CD4-positive, alpha-beta memory T cell (primary cell): ENCODE data around the gene B4GALT1. TPM values are rescaled to one million over a fixed set of nuclear protein-coding genes. Genes with fewer than 3 reads are reported as not detected.

ENCODE experiments used
- CTCF ChIA-PET: fragments of 350-600 bp; sonication (Branson Sonifier 250); formaldehyde crosslinking; loops from one replicate; lab custom pipeline; 2021; ENCODE audit warnings: inconsistent platforms; ENCODE audit not compliant: partially characterized antibody; lab: Charles Lee
- POLR2A ChIA-PET: fragments of 350-600 bp; sonication (Branson Sonifier 250); formaldehyde crosslinking; loops from one replicate; lab custom pipeline; 2021; ENCODE audit not compliant: partially characterized antibody; lab: Charles Lee
- DNase-seq, 5 donors: peaks; one replicate each; pipeline versions ENCODE4 v3.0.0 to v3.0.0-alpha.2; 2020 to 2022; ENCODE audit warnings: mixed read lengths in 1 of 5
- H3K27ac ChIP-seq: one replicate; pipeline ENCODE4 v1.7.0; 2013; ENCODE audit warnings: low read depth, low read length
- H3K27me3 ChIP-seq: 2 replicates; pipeline ENCODE4 v1.7.0; 2013; ENCODE audit warnings: mild to moderate bottlenecking, low read length, moderate library complexity; ENCODE audit not compliant: insufficient read depth
- H3K36me3 ChIP-seq: 2 replicates; pipeline ENCODE4 v1.7.0; 2013; ENCODE audit warnings: mild to moderate bottlenecking, low read length, moderate library complexity; ENCODE audit not compliant: insufficient read depth
- H3K4me1 ChIP-seq: 2 replicates; pipeline ENCODE4 v1.7.0; 2013; ENCODE audit warnings: mild to moderate bottlenecking, low read length, moderate library complexity; ENCODE audit not compliant: insufficient read depth
- H3K4me3 ChIP-seq, 2 donors: one replicate each; pipeline ENCODE4 v1.7.0; 2013; ENCODE audit warnings: low read length in 2 of 2, mild to moderate bottlenecking in 1 of 2
- H3K9me3 ChIP-seq, 2 donors: one replicate each; pipeline ENCODE4 v1.7.0; 2013; ENCODE audit warnings: low read length in 2 of 2, control low read depth in 1 of 2; ENCODE audit not compliant: control insufficient read depth in 1 of 2
- H3K27ac Mint-ChIP-seq, 7 donors: one replicate each; pipeline ENCODE4 v1.8.0; 2020 to 2021; ENCODE audit warnings: mixed read lengths in 7 of 7, mild to moderate bottlenecking in 6 of 7, inconsistent platforms in 3 of 7, moderate library complexity in 3 of 7
- H3K27me3 Mint-ChIP-seq, 2 donors: one replicate each; pipeline ENCODE4 v1.8.0; 2020 to 2021; ENCODE audit warnings: mixed read lengths in 2 of 2
- H3K36me3 Mint-ChIP-seq, 2 donors: one replicate each; pipeline ENCODE4 v1.8.0; 2020 to 2021; ENCODE audit warnings: mixed read lengths in 2 of 2, inconsistent platforms in 1 of 2, mild to moderate bottlenecking in 1 of 2
- H3K4me1 Mint-ChIP-seq, 4 donors: one replicate each; pipeline ENCODE4 v1.8.0; 2020 to 2021; ENCODE audit warnings: mixed read lengths in 4 of 4, mild to moderate bottlenecking in 1 of 4
- H3K4me3 Mint-ChIP-seq, 8 donors: one replicate each; pipeline ENCODE4 v1.8.0; 2020 to 2021; ENCODE audit warnings: mixed read lengths in 8 of 8, mild to moderate bottlenecking in 7 of 8, moderate library complexity in 6 of 8, inconsistent platforms in 3 of 8
- H3K9me3 Mint-ChIP-seq, 8 donors: one replicate each; pipeline ENCODE4 v1.8.0; 2020 to 2021; ENCODE audit warnings: mixed read lengths in 8 of 8, mild to moderate bottlenecking in 5 of 8, inconsistent platforms in 3 of 8, moderate library complexity in 1 of 8
- intact Hi-C: fragments of 100-400 bp; cut with micrococcal nuclease; formaldehyde crosslinking; loops from one replicate; pipeline ENCODE4 v1.15.1; 2023
- polyA plus RNA-seq, 2 donors: library from polyadenylated mRNA; unstranded; fragments of 300-500 nt; fragmentation: Illumina TruSeq; gene quantifications; one replicate each; pipeline ENCODE4 v1.2.3, GENCODE V29; 2021
- total RNA-seq, 2 experiments: library from RNA; stranded (reverse); gene quantifications; one replicate each; pipeline ENCODE4 v1.2.3, GENCODE V29; 2021

B4GALT1 gene
- total and polyA plus RNA-seq, 4 experiments from 2014 or later, result 16.6 to 56.0 (median 43.1) TPM

DNA sequence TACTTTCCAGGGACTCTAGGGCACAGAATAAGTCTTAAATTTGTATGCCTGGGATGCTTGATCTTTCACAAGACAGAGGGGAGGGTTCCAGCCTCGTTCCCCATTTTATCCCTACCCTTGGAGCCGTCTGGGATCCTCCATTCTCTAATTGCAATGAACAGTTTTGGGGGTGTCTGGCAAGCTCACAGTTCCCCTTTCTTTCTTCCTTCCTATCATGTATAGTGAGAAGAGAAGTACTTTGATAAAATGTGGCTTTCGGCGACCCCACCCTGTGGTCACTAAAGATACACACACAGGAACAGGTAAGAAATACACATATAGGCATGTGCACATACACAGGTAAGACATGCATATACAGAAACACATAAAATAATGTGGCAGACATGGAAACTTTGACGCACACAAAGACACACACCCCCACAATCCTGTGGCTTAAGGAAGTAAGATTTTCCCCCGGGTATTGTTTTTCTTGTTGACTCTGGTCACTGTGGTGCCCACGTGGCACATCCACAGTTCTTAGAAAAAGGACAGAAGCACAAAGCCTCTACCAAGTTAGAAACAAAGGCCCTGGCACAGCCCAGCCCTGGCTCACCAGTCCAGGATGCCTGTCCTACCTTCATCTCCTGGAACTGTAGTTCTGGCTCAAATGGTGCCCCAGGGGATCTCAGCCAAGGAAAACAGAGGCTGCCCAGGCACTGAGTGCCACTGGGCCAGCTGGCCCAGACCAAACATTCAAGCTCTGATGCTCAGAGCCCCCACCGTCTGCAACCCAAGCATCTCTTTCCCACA is 84.4 kb downstream of the B4GALT1 start:
- intact Hi-C loops, result no loop called here
- peak in 2 of 5 donors; percentile 17 to 20 for DNase-seq
- Histone ChIP-seq H3K27me3 (no peaks in the 10 kb centered on the region), H3K4me3 (no peak overlapping the region), H3K27ac (no peak overlapping the region), H3K9me3 (no peaks in the 10 kb centered on the region), H3K4me1 (peaks cover 28% of the 10 kb centered on the region), H3K36me3 (no peaks in the 10 kb centered on the region)
- Mint-ChIP-seq H3K27ac (peak overlapping the region; percentile 18 to 87 (median 62)), H3K4me3 (peak overlapping the region; percentile 38 to 86 (median 65)), H3K9me3 (peaks cover 0 to 4% (median 0%) of the 10 kb centered on the region in 8 donors), H3K4me1 (peaks cover 11 to 33% (median 19%) of the 10 kb centered on the region in 4 donors), H3K36me3 (no peaks in the 10 kb centered on the region), H3K27me3 (peaks cover 0 to 2% of the 10 kb centered on the region in 2 donors)
- POLR2A ChIA-PET, result interaction anchor here (0.8 to 1.8 kb wide), 3 partner anchors 77 to 144 kb away, joined by 3 to 8 read pairs (median 4); partner anchors contain the start of gene B4GALT1
- CTCF ChIA-PET, result interaction anchor here (0.6 to 3.7 kb wide), 8 partner anchors 30 to 204 kb away, joined by 3 to 28 read pairs (median 5); partner anchors contain the start of gene B4GALT1

DNA sequence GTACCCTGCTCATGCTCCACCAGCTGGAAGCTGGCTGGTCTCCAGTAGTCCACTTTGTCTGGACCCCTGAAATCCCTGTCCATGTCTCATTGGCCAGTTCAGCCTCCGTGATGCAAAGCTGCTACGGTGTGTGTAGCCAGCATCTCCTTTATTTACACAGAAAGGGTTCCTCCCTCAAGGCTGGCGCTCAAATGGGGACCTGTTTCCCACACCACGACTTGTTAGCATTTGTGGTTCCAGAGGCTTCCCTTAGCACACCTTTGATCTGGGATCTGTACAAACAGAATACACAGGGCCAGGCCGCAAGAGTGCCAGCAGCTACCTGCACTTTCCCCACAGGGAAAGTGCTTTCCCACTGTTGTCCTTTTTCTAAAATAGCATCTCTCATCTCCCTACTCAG is 85.0 kb downstream of the B4GALT1 start:
- CTCF ChIA-PET, result interaction anchor here (0.6 to 3.7 kb wide), 7 partner anchors 30 to 204 kb away, joined by 3 to 28 read pairs (median 5); partner anchors contain the start of gene B4GALT1

DNA sequence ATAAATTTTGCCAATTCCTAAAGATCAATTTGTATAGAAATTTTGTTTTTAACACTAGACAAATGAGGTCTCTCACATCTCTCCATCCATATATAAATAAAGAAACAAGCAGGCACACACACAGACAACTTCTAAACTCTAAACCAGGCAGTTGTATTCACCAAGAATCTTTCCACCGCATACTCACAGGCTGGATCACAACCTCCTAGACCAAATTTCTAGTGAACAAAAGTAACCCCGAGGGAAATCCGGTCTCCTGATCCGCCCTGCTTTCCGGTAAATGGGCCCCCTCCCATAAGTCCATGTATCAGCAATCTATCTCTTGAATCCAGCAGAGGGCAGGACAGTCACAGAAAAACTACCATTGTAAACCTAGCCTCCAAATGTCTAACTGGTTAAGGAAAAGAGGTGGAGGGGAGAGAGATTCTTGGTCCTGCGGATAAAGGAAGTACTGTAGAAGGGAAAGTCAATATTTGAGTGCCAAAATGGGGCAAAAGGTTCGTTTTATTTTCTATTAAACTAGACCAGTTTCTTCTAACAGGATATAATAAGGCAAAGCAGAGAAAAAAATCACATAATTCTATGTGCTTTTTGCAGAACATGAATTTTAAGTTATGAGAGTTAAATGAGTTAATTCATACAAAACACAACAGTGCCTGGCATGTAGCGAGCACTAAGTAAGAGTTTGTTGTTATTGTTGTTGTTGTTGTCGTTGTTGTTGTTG is 85.8 kb downstream of the B4GALT1 start:
- peaks cover 37% of the 10 kb centered on the region for H3K4me1 ChIP-seq
- H3K4me1 Mint-ChIP-seq, result peaks cover 19 to 39% (median 27%) of the 10 kb centered on the region in 4 donors
- H3K36me3 ChIP-seq, result no peaks in the 10 kb centered on the region
- H3K36me3 Mint-ChIP-seq, result peaks cover 0 to 4% of the 10 kb centered on the region in 2 donors
- ChIA-PET CTCF (interaction anchor here (1.2 to 3.7 kb wide), 6 partner anchors 85 to 145 kb away, joined by 3 to 28 read pairs (median 12); no protein-coding TSS in a partner anchor), POLR2A (interaction anchor here (1.3 to 1.8 kb wide), 2 partner anchors 86 to 98 kb away, joined by 3 to 8 read pairs; partner anchors contain the start of gene B4GALT1)
- no peak overlapping the region for H3K27ac Mint-ChIP-seq
- peak overlapping the region; percentile 28 for H3K27ac ChIP-seq
- DNase-seq, result peak; percentile 78 to 84 (median 81)
- H3K27me3 ChIP-seq, result no peaks in the 10 kb centered on the region
- intact Hi-C loops, result loop anchor here (1.0 kb wide), 4 partner anchors 86 to 144 kb away; partner anchors contain the start of gene B4GALT1
- peaks cover 0 to 4% (median 0%) of the 10 kb centered on the region in 8 donors for H3K9me3 Mint-ChIP-seq
- H3K27me3 Mint-ChIP-seq, result peaks cover 0 to 2% of the 10 kb centered on the region in 2 donors
- H3K4me3 ChIP-seq, result no peak overlapping the region
- no peak overlapping the region for H3K4me3 Mint-ChIP-seq
- H3K9me3 ChIP-seq, result no peaks in the 10 kb centered on the region

More for the DNA sequence above, 85.0 kb downstream of the B4GALT1 start:
- intact Hi-C loops, result no loop called here
- peak overlapping the region in 6 of 7 donors; percentile 18 to 87 (median 58) for H3K27ac Mint-ChIP-seq
- Histone ChIP-seq H3K27me3 (no peaks in the 10 kb centered on the region), H3K27ac (no peak overlapping the region), H3K4me1 (peaks cover 34% of the 10 kb centered on the region), H3K4me3 (no peak overlapping the region), H3K9me3 (no peaks in the 10 kb centered on the region), H3K36me3 (no peaks in the 10 kb centered on the region)
- peak; percentile 13 to 40 (median 30) for DNase-seq
- POLR2A ChIA-PET, result interaction anchor here (0.8 to 1.8 kb wide), 3 partner anchors 77 to 144 kb away, joined by 3 to 8 read pairs (median 4); partner anchors contain the start of gene B4GALT1
- H3K4me3 Mint-ChIP-seq, result peak overlapping the region; percentile 38 to 86 (median 65)
- no peaks in the 10 kb centered on the region for H3K36me3 Mint-ChIP-seq
- H3K4me1 Mint-ChIP-seq, result peaks cover 15 to 33% (median 21%) of the 10 kb centered on the region in 4 donors
- peaks cover 0 to 4% (median 0%) of the 10 kb centered on the region in 8 donors for H3K9me3 Mint-ChIP-seq
- peaks cover 0 to 2% of the 10 kb centered on the region in 2 donors for H3K27me3 Mint-ChIP-seq

DNA sequence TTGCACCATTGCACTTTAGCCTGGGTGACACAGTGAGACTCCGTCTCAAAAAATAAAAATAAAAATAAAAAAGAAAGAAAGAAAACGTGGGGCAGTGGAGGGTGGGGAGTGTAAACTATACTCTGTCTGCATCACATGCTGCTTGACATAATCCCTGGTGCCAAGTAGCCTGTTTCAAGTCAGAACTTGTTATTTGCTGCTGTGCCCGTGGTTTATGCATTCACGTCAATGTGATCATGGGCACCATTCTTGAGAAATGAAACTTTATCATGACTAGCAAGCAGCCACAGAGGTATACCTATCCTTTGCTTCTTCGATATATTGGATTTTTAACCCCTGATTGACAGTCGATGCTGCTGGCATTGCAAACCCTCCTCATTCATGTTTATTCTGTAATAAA is 86.6 kb downstream of the B4GALT1 start:
- peaks cover 0 to 2% of the 10 kb centered on the region in 2 donors for H3K27me3 Mint-ChIP-seq
- peaks cover 44% of the 10 kb centered on the region for H3K4me1 ChIP-seq
- peak overlapping the region; percentile 28 for H3K27ac ChIP-seq
- intact Hi-C loops, result no loop called here
- POLR2A ChIA-PET, result interaction anchor here (1.3 kb wide), 1 partner anchor 98 kb away, joined by 3 read pairs; no protein-coding TSS in a partner anchor
- no peaks in the 10 kb centered on the region for H3K36me3 ChIP-seq
- DNase-seq, result peak in 1 of 5 donors; percentile 30
- H3K9me3 ChIP-seq, result no peaks in the 10 kb centered on the region
- CTCF ChIA-PET, result interaction anchor here (1.0 to 2.0 kb wide), 4 partner anchors 86 to 146 kb away, joined by 3 to 20 read pairs (median 4); no protein-coding TSS in a partner anchor
- H3K27ac Mint-ChIP-seq, result no peak overlapping the region
- peaks cover 0 to 8% of the 10 kb centered on the region in 2 donors for H3K36me3 Mint-ChIP-seq
- H3K9me3 Mint-ChIP-seq, result peaks cover 0 to 4% (median 0%) of the 10 kb centered on the region in 8 donors
- peak overlapping the region in 1 of 8 donors; percentile 41 for H3K4me3 Mint-ChIP-seq
- no peaks in the 10 kb centered on the region for H3K27me3 ChIP-seq
- no peak overlapping the region for H3K4me3 ChIP-seq
- H3K4me1 Mint-ChIP-seq, result peaks cover 23 to 47% (median 32%) of the 10 kb centered on the region in 4 donors

DNA sequence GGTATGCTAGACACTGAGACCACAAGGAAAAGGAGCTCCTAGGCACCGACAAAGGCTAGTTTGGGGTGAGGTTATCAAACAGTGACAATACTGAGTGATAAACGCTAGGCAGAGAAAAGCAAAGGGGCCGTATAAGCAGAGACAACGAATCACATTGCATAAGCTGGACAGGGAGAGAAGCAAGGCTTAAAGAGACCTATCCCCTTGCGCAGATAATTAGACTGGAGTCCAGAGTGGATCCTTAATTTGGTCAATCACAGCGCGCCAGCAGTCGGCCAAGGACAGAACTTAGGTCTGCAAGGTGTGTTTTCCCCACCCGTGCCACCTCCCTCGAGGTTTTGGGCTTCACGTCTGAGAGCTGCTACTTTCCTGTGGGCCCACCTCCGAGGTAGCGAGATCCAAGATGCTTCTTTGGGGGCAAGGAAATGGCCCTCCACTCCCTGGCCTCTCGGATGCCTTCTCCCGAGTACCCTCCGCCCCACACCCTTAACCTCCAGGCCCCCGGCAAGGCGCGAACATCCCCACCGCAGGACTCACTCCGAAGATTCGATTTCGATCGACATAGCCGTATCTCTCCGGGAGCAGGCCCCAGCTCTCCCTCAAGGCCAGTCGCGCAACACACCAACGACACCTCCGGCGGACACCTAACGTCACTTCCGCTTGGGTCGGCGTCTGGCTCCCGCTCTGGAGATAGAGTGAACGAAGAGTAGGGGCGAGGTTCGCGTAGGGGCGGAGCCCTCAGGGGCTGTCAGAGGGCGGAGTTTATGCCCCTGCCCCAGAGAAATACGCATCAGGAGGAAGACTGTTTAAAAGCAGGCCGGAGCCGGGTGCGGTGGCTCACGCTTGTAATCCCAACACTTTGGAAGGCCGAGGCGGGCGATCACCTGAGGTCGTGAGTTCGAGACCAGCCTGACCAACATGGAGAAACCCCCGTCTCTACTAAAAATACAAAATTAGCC is 90.8 kb downstream of the B4GALT1 start, which contains the start of gene SMU1:
SMU1 (minus strand) TSS at position 629 of the 959 bp plus-strand sequence; CDS start at position 563, 66 bp downstream.
- peaks cover 18 to 53% (median 35%) of the 10 kb centered on the region in 4 donors for H3K4me1 Mint-ChIP-seq
- ChIA-PET CTCF (interaction anchor here (0.8 to 3.3 kb wide), 4 partner anchors 92 to 158 kb away, joined by 3 to 16 read pairs (median 6); no protein-coding TSS in a partner anchor), POLR2A (interaction anchor here (0.5 to 5.0 kb wide), 21 partner anchors 8 to 214 kb away, joined by 3 to 42 read pairs (median 4); partner anchors contain the start of genes APTX, B4GALT1, BAG1 and CHMP5)
- H3K27ac Mint-ChIP-seq, result peak within 1 kb of the TSS; percentile 99 to 100 (median 100)
- Histone ChIP-seq H3K27me3 (no peaks in the 10 kb centered on the region), H3K4me1 (peaks cover 47% of the 10 kb centered on the region), H3K9me3 (no peaks in the 10 kb centered on the region), H3K36me3 (peaks cover 16% of the 10 kb centered on the region), H3K27ac (peak within 1 kb of the TSS; percentile 94), H3K4me3 (peak within 1 kb of the TSS; percentile 79 to 92)
- H3K36me3 Mint-ChIP-seq, result peaks cover 17 to 37% of the 10 kb centered on the region in 2 donors
- peak; percentile 94 to 98 (median 96) for DNase-seq
- intact Hi-C loops, result loop anchor here (1.0 to 5.0 kb wide), 6 partner anchors 34 to 214 kb away; partner anchors contain the start of genes APTX, B4GALT1, BAG1 and DNAJA1
- no peaks in the 10 kb centered on the region for H3K27me3 Mint-ChIP-seq
- H3K9me3 Mint-ChIP-seq, result no peaks in the 10 kb centered on the region
- peak within 1 kb of the TSS; percentile 94 to 100 (median 99) for H3K4me3 Mint-ChIP-seq
